NCI-H2227 treated with DMSO at 0.1 percent for 48 hours (cell line): ENCODE measurements around the gene ERAL1.
A peak's percentile ranks its signal among the peaks of the same experiment; 100 is the strongest.
"Not testable (repeated sequence)": the region's sequence is repeated elsewhere in the genome, so short reads cannot be mapped to it uniquely, and the experiment has no call there.

Experiments used
- DNase-seq: peaks from one replicate; lab custom pipeline; 2025; lab: John Stamatoyannopoulos, UW

ERAL1 gene

GRCh38 chr17:28854457-28855335, at the start of gene ERAL1:
Gene ERAL1 (plus strand): TSS chr17:28855016. CDS start chr17:28855035, 19 bp downstream.
- DNase-seq: peak; percentile 93

- no peak for DNase-seq
These were observed 46.7 kb upstream of the ERAL1 start for GRCh38 chr17:28807925-28808634.

- DNase-seq: no peak
These were observed 44.4 kb upstream of the ERAL1 start for GRCh38 chr17:28810437-28810836.

GRCh38 chr17:28811651-28812090, 43.1 kb upstream of the ERAL1 start:
- peak; percentile 30 for DNase-seq

DNA sequence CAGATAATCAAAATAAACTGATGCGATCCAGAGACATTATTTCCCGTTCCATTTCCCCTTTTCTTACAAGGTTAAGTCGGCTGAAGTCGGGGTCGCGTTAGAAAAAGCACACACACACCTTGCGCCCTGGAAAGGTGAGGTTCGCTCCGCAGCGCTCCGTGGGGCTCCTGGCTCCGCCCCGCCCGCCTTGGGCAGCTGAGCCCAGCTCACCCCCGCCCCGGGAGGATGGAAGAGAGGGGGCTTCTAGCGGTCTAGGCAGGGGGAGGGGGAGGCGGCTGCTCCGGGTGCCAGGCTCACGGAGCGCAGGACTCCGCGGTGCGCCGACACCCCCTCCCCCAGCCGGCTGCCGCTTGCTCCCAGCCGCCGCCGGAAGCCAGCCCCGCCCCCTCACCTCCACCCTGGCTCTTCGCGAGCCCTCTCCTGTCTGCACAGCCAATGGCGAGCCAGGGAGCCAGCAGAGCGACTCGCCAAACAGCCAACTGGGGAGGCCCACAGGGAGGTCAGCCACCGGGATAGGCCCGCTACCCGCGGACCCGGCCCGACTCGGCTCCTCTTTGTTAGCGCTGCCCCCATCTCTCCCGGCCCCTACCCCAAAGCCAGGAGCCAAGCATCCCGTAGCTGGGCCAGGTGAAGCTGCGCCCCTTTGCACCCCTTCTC, 42.6 kb upstream of the ERAL1 start:
- DNase-seq: peak; percentile 84

DNA sequence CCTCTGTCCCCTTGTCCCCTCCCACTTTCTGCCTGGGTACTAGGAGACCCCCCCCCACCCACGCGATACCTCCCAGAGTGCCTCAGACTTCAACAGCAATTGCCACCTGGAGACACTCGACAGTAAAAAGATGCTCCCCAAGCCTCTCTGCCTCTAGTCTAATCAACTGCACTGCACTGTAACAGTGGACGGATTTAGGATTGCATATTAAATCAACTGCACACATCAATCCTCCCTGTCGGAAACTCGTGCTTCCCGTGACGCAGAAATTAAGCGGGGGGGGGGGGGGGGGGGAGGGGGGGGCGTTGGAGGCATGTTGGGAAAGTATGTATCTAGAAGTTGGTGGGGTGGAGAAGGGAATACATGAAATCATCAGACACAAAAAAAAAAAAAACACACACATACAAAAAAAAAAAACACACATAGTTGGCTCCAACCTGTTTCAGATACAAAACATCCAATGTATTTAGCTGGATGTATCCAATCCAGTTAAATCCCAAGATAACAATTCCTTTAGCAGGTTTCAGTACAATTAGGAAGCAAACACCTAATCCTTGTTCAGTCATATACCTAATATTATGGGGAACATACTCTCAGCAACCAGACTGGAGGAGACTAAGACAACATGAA, 42.0 kb upstream of the ERAL1 start:
- DNase-seq: peak; percentile 79

DNA sequence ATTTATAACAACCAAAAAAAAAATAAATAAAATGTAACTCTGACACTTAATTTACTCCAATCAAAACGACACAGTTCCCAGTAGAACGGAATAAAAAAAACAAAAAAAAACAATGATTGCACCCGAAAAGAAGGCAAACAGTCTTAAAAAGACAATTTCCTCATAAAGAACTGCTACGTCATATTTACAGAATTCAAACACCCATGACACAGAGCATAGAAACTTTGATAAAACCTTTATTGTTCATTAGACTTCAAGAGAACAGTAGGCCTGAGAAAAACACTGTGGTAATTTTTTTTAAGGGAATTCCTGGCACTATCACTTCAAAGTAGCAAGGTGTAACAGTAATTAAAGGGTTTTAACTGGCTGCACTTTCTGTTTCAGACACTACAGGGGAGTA, 38.3 kb upstream of the ERAL1 start:
- DNase-seq: no peak

GRCh38 chr17:28818819-28819221, 36.0 kb upstream of the ERAL1 start:
- no peak for DNase-seq

DNA sequence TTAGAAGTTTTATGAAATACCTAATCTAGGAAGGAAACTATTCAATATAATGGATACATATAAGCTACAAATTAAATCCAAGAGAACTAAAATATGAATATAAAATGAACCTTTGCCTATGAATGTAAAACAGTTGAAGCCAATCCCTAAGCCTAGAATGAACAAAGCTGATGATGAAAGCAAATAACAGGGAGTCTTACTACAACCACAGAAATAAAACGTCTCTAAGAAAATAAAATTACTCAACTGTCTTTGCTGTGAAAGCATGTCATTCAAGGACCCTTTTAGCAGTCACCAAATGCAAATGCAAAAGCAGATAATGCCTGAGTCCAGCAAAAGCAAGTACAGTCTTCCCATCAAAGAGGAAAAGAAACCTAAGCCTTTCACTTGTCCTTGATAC, 35.2 kb upstream of the ERAL1 start:
- DNase-seq: no peak

- DNase-seq: no peak
These were observed 27.1 kb upstream of the ERAL1 start for GRCh38 chr17:28827672-28828071.

- DNase-seq: no peak
These were observed 26.3 kb upstream of the ERAL1 start for GRCh38 chr17:28828294-28829040.

DNA sequence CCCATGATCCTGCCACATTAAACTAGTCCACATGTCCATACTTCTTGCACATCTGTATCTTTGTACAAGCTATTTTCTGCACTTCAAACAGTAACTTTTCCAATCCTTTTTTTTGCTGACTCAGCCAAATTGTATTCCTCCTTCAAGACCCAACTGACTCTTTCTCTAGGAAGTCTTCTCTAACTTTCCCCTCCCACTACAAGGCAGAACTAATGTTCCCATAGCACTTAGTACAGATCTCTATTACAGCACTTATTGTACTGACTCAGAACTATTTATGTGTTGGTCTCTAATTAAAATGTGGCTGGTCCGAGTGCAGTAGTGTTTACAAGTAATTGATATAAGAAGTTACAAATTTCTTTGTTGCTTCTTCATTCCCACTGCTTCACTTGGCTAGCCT, 20.4 kb upstream of the ERAL1 start:
- DNase-seq: no peak

DNA sequence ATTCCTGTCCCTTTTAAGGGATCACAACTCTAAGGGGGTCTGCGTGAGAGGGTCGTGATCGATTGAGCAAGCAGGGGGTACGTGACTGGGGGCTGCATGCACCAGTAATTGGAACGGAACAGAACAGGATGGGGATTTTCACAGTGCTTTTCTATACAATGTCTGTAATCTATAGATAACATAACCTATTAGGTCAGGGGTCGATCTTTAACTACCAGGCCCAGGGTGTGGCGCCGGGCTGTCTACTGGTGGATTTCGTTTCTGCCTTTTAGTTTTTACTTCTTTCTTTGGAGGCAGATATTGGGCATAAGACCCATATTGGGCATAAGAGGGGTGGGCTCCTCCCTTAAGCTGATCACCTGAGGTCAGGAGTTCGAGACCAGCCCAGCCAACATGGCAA, 18.3 kb upstream of the ERAL1 start:
- DNase-seq: not testable (repeated sequence)

GRCh38 chr17:28839221-28839620, 15.6 kb upstream of the ERAL1 start:
- DNase-seq: no peak

GRCh38 chr17:28841901-28842281, 12.9 kb upstream of the ERAL1 start:
- no peak for DNase-seq

GRCh38 chr17:28842282-28843012, 12.4 kb upstream of the ERAL1 start, which contains the start of gene FAM222B:
Gene FAM222B (minus strand): TSS chr17:28842790. CDS start chr17:28766667, 76,123 bp downstream.
- peak; percentile 79 for DNase-seq

DNA sequence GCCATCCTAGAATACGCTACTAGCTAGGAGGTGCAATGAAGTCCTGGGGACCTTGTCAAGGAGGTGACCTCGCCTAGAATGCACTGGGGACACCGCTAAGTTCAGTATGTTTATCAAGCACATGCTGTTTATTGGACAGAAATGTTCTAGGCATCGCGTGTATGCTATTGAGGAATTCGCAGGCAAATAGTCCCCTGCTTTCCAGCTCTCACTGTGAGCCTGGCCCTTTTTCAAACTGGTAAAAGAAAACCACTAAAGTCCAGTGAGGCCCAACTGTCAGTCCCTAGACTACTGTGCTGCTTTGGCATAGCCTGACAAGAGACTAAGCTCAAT, 11.0 kb upstream of the ERAL1 start:
- DNase-seq: no peak

DNA sequence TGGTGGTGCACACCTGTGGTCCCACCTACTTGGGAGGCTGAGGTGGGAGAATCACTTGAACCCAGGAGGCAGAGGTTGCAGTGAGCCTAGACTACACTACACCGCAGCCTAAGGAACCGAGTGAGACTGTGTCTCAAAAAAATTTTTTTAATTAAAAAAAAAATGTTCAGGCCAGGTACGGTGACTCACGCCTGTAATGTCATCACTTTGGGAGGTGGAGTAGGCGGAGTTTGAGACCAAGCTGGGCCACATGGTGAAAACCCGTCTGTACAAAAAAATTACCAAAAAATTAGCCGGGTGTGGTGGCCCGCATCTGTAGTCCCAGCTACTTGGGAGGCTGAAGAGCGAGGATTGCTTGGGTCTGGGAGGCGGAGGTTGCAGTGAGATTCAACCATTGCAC, 8.6 kb upstream of the ERAL1 start:
- no peak for DNase-seq

- not testable (repeated sequence) for DNase-seq
These were observed 8.1 kb upstream of the ERAL1 start for GRCh38 chr17:28846699-28847098.

DNA sequence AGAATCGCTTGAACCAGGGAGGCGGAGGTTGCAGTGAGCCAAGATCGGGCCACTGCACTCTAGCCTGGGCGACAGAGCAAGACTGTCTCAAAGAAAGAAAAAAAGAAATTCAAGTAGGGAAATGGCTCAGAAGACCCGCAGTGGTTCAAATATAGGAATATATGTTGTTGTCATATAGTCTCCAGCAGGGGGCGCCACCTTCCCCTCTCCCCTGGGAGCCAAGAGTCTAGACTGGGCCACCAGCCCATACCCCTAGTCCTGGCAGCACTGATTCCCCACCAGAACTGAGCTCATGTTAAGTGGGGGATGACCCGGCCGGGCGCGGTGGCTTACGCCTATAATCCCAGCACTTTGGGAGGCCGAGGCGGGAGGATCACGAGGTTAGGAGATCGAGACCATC, 6.1 kb upstream of the ERAL1 start:
- not testable (repeated sequence) for DNase-seq

- DNase-seq: no peak
These were observed 5.5 kb upstream of the ERAL1 start for GRCh38 chr17:28849281-28849680.
